Hepatocyte (in vitro differentiated cells): ENCODE data around the gene KRTAP21-1.

Experiments
- CTCF ChIP-seq: fragments of 200-600 bp; sonication (generic); IDR thresholded peaks from 2 replicates; pipeline ENCODE4 v1.5.1; 2016; ENCODE audit warnings: antibody characterized with exemption, mild to moderate bottlenecking; ENCODE audit not compliant: poor library complexity
- EZH2 ChIP-seq: fragments of 200-600 bp; sonication (generic); IDR thresholded peaks from 2 replicates; pipeline ENCODE4 v1.6.1; 2016; ENCODE audit warnings: antibody characterized with exemption, mild to moderate bottlenecking, borderline replicate concordance

- TF ChIP-seq EZH2 (no peak), CTCF (no peak)
Measured at GRCh38 chr21:30760776-30761175, 5.5 kb upstream of the KRTAP21-1 start.
